GM18858 (cell line): ENCODE measurements around the gene TATDN2.

ENCODE experiments used
- ATAC-seq: cut with Tn5 transposase; IDR thresholded peaks from one replicate; pipeline ENCODE4 v1.9.1; 2021; ENCODE audit not compliant: unreplicated experiment

The TATDN2 gene

GRCh38 chr3:10248184-10248983 is at the start of gene TATDN2:
Gene TATDN2, plus strand, starts transcription at chr3:10248459. Its CDS starts 742 bp downstream, at chr3:10249201.
- peak; percentile 94 for ATAC-seq

- ATAC-seq: peak; percentile 64
Measured at GRCh38 chr3:10198761-10199649, 49.3 kb upstream of the TATDN2 start.

- no peak for ATAC-seq
Measured at GRCh38 chr3:10204921-10205320, 43.3 kb upstream of the TATDN2 start.

- ATAC-seq: no peak
Measured at GRCh38 chr3:10205451-10206165, 42.7 kb upstream of the TATDN2 start.

GRCh38 chr3:10206166-10206511 is 42.1 kb upstream of the TATDN2 start:
- ATAC-seq: no peak

GRCh38 chr3:10213156-10213792 is 35.0 kb upstream of the TATDN2 start:
- no peak for ATAC-seq

GRCh38 chr3:10215578-10216368 is 32.5 kb upstream of the TATDN2 start:
- no peak for ATAC-seq

- ATAC-seq: no peak
Measured at GRCh38 chr3:10217359-10217758, 30.9 kb upstream of the TATDN2 start.

- ATAC-seq: no peak
Measured at GRCh38 chr3:10219737-10220136, 28.5 kb upstream of the TATDN2 start.

- peak; percentile 67 for ATAC-seq
Measured at GRCh38 chr3:10223676-10224639, 24.3 kb upstream of the TATDN2 start.

GRCh38 chr3:10224794-10225665 is 23.2 kb upstream of the TATDN2 start:
- peak; percentile 42 for ATAC-seq

GRCh38 chr3:10226293-10226692 is 22.0 kb upstream of the TATDN2 start:
- no peak for ATAC-seq

GRCh38 chr3:10228248-10228950 is 19.9 kb upstream of the TATDN2 start:
- no peak for ATAC-seq

GRCh38 chr3:10229576-10229975 is 18.7 kb upstream of the TATDN2 start:
- no peak for ATAC-seq

GRCh38 chr3:10232137-10232536 is 16.1 kb upstream of the TATDN2 start:
- no peak for ATAC-seq

- ATAC-seq: no peak
Measured at GRCh38 chr3:10233988-10234387, 14.3 kb upstream of the TATDN2 start.

- no peak for ATAC-seq
Measured at GRCh38 chr3:10234526-10235230, 13.6 kb upstream of the TATDN2 start.
